GM19452 (cell line): Measurements from ENCODE around the gene HEATR5A.
"Not testable (repeated sequence)": the region's sequence is repeated elsewhere in the genome, so short reads cannot be mapped to it uniquely, and the experiment has no call there.

Experiments
- ATAC-seq: cut with Tn5 transposase; IDR thresholded peaks from one replicate; pipeline ENCODE4 v1.9.1; 2021; ENCODE audit not compliant: unreplicated experiment

HEATR5A gene

DNA sequence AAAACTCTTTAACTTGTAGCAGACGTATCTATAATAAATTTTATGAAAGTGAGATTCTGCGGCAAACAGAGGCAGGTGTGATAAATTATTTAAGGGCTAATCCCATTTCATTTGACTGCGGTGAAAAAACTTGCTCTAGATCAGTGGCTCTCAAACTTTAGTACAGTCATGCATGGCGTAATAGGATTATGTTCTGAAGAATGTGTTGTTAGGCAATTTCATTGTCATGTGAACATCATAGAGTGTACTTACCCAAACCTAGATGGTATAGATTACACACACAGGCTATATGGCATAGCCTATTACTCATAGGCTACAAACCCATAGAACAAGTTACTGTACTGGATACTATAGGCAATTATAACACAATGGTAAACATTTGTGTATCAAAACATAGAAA, 83.7 kb downstream of the HEATR5A start:
- ATAC-seq, result no peak

DNA sequence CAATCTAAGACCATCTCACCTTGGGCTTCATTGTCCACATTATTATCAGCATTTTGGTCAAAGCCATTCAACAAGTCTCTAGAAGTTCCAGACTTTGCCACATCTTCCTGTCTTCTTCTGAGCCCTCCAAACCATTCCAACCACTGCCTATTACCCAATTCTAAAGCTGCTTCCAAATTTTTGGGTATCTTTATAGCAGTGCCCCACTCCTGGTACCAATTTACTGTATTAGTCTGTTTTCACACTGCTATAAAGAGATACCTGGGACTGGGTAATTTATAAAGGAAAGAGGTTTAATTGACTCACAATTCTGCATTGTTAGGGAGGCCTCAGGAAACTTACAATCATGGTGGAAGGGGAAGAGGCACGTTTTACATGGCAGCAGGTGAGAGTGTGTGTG, 89.0 kb downstream of the HEATR5A start:
- not testable (repeated sequence) for ATAC-seq

DNA sequence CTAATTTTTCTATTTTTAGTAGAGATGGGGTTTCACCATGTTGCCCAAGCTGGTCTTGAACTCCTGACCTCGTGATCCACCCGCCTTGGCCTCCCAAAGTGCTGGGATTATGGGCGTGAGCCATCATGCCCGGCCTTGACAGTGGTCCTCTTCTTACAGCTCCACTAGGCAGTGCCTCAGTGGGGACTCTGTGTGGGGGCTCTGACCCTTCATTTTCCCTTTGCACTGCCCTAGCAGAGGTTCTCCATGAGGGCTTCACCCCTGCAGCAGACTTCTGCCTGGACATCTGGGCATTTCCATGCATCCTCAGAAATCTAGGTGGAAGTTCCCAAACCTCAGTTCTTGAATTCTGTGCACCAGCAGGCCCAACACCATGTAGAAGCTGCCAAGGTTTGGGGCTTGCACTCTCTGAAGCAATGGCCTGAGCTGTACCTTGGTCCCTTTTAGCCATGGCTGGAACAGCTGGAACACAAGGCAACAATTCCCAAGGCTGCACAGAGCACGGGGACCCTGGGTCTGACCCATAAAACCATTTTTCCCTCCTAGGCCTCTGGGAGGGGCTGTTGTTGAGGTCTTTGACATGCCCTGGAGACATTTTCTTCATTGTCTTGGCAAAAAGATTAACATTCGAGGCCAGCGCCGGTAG, 90.4 kb downstream of the HEATR5A start:
- ATAC-seq, result not testable (repeated sequence)

DNA sequence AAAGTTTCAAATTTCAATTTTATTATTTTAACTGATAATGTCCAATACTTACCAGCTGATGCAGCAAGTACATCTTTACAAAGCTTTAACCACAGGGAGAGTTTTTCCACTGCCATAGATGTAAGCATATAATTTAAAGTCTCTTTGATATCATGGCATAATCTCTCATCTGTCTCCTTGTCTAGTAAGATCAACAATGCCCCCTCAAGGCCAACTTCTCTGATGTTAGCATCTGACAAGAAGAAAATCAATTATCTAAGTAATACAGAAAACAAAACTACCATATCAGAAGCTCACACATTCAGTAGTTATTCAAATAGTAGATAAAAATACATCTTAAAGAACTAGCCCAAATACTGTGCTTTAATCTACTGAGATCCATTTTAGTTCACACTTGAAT, 94.2 kb downstream of the HEATR5A start:
- no peak for ATAC-seq

DNA sequence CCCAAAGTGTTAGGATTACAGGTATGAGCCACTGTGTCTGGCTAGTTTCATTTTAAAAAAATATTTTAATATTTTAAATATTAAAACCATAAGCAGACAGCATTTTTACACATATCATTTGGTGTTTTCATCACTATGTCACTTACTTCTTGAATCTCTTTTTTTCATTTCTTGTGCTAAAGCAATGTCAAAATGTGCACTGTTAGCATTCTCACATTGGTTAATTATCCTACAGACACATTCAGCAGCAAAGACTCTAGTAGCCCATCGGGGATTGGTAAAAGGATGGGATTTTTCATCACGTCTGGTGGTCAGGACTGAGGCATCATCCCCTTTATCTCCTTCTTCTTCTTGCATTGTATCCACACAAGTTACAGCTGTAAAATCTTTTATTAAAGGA, 96.9 kb downstream of the HEATR5A start:
- ATAC-seq, result no peak

DNA sequence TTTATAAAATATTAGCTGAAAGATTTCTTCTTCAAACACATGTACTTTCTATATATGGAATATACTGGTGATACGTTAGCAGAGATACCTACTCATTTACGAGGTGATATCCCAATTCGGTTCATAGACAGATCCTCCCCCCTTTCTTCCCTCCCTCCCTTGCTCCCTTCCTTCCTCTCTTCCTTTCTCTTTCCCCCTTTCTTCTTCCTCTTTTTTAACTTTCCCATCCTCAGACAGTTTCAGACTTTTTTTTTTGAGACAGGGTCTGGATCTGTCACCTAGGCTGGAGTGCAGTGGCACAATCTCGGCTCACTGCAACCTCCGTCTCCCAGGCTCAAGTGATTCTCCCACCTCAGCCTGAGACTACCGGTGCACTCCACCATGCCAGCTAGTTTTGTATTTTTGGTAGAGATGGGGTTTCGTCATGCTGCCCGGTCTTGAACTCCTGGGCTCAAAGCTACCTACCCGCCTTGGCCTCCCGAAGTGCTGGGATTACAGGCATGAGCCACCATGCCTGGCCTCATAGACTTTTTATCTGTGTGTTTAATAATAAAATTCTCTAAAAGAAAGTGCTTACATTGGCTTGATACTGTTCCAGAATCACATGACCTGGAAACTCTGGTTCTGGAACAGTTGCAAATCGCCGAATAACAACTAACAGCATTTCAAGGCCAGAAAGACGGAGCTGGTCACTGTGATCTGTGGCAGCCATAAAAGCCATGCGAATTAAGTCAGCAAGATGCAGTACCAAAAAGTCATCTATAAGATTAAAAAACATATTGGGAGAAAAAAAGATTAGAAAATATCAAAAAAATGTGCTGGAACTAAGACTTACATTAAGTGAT, 99.2 kb downstream of the HEATR5A start:
- no peak for ATAC-seq

DNA sequence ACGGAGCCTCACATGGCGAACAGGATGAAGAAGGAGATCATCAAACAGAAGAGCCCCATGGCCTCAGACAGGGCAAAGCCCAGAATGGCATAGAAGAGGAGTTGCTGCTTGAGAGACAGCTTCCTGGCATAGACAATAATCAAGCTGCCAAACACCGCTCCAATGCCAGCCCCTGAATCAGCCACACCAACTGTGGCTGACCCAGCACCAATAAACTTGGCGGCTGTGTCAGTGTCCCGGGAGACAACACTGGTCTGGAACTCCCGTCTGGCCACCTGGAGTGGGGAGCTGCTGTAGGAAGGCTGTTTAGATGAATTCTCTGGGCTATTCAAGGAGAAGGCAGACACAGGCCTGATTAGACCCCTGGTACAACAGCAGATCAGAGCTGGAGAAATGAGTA, 100.1 kb downstream of the HEATR5A start:
- ATAC-seq, result no peak

DNA sequence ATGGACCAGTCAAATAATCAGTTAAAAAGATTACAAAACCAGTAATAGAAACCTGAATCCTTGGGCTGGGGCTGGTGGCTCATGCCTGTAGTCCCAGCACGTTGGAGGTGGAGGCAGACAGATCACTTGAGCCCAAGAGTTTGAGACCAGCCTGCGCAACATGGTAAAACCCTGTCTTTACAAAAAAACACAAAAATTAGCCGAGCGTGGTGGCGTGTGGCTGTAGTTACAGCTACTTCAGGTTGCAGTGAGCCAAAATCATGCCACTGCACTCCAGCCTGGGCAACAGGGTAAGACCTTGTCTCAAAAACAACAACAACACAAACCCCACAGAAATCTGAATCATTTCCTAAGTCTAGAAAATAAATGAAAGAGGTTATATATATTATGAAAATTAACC, 100.6 kb downstream of the HEATR5A start:
- no peak for ATAC-seq

DNA sequence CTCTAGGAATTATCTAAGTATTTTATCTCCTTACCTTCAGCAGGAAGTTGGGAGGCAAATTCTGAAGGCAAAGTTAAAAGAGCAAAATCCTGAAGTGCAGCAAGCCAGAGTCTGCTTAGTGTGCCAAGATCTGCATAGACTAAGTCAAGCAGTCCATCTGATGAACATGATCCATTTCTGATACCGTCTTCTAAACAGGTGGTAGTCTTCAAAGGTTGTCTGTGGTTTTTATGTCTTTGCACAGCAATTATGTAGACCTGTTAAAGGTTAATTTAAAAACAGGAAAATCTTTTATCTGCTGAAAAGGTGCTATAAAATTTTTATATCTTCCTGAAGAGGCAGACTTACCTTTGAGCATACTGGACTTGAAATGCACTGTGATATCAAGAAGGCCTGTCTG, 107.4 kb downstream of the HEATR5A start:
- ATAC-seq, result no peak

DNA sequence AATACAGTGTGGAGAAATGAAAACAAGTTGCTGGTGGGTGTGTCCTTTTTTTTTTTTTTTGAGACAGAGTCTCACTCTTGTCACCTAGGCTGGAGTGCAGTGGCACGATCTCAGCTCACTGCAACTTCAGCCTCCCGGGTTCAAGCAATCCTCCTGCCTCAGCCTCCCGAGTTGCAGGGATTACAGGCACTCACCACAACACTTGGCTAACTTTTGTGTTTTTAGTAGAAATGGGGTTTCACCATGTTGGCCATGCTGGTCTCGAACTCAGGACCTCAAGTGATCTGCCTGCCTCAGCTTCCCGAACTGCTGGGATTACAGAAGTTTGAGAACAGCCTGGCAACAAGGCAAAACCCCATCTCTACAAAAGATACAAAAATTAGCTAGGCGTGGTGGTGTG, 108.0 kb downstream of the HEATR5A start:
- not testable (repeated sequence) for ATAC-seq

DNA sequence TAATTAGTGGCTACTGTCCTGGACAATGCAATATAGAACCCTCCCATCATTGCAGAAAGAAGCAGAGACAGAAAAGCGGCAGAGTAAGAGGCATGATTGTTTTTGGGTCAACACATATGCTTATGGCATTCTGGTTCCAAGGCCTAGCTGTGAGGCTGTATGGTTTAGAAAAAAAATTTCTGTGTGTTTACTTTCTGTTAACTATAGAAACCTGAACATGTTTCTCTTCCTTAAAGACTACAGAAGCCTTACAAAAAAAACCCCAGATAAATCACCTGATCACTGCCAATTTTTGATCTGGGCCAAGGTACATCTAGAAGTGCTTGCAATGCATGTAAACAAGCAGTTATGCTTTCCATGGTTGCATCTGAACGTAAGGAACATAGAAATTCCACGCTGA, 112.7 kb downstream of the HEATR5A start:
- no peak for ATAC-seq

DNA sequence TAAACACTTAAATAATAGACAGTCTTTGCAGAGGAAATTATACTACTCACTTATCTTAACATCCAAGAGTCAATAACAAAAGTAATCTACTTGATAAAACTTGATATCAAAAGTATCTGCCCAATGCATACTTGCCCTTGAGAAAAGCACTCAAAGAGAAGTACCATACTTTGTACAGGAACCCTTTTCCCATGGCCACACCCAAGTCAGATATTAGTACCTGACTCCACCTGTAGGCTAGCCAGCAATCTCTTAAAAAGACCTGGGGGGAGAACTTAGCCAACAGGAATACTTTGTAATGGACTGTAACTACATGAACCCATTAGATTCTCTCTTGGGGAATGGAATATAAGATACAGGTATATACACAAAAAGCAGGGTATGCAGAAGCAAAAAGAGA, 113.2 kb downstream of the HEATR5A start:
- no peak for ATAC-seq

DNA sequence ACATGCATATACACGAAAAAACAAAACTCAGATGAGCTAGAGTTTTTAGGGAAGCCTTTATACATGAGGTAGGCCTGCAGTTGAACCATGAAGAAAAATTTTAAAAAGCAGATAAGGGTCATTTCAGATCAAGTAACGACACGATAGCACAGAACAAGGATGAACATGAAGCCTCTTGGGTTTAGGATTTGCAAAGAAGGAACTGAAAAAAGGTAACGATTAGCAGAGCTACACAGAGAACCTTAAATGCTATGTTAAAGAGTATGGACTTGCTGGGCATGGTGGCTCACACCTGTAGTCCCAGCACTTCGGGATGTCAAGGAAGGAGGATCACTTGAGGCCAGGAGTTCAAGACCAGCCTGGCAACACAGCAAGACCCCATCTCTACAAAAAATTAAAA, 116.7 kb downstream of the HEATR5A start:
- ATAC-seq, result no peak

DNA sequence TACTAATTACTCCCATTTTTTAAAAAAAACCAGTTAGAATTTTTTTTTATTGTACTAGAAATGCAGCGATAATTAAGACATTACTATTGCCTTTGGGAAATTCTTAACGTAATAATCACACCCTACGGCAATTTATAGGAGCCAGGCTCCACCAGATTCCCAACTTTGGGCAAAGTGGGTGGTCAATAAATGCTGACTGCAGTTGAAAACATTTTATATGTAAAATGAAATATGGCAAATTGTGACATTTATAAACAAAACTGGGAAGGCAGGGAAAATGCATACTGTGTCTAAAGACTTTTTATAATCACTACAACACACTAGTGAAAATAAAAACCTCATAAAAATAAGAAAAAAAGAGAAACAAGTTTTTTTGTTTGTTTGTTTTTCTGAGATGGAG, 119.5 kb downstream of the HEATR5A start:
- no peak for ATAC-seq

DNA sequence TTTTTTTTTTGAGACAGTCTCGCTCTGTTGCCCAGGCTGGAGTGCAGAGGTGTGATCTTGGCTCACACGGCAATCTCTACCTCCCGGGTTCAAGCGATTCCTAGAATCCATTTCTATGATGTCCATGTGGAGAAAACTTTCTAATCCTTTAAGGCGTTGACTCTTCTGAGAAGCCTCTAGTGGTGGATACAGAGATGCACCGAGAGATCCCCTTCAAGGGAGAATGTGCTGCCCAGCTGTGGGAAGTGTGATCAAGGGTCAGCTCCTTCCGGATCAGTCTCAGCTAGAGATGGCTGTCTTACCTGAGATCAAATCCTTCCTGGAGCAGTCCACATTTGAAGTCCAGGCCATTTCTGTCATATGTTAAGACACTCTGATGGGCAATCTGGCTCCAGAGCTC, 120.1 kb downstream of the HEATR5A start:
- ATAC-seq, result no peak

DNA sequence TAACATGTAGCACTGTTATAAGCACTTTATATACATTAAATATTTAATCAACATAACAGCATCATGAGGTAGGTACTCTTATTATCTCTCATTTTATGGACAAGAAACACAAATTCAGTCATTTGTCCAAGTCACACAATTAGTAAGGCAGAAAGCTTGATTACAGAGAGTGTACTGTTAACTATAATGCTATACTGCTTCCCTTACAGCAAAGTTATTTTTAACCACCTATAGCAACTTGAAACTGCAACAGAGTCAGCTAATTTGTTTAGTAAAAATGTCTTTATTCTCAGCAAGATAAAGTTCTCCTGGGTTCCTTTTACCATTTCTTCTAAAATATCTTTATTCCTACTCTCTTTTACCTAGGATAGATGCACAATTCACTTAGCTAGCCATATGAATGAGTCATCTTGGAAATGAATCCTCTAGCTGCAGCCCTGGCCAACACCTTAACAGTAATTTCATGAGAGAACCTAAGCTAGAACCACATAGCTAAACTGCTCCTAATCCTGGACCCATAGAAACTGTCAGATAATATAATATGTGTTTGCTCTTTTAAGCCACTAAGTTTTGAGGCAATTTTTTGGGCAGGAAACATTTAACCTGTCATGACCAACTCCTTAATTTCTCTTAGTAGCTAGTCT, 122.5 kb downstream of the HEATR5A start:
- no peak for ATAC-seq

DNA sequence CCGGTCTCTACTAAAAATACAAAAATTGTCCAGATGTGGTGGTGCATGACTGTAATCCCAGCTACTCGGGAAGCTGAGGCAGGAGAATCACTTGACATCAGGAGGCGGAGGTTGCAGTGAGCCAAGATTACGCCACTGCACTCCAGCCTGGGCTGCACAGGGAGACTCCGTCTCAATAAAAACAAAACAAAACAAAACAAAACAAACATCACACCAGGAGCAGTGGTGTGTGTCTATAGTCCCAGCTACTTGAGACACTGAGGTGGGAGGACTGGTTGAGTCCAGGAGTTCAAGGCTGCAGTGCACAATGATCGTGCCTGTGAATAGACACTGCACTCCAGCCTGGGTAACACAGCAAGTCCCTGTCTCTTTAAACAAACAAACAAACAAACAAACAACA, 123.2 kb downstream of the HEATR5A start:
- ATAC-seq, result no peak

DNA sequence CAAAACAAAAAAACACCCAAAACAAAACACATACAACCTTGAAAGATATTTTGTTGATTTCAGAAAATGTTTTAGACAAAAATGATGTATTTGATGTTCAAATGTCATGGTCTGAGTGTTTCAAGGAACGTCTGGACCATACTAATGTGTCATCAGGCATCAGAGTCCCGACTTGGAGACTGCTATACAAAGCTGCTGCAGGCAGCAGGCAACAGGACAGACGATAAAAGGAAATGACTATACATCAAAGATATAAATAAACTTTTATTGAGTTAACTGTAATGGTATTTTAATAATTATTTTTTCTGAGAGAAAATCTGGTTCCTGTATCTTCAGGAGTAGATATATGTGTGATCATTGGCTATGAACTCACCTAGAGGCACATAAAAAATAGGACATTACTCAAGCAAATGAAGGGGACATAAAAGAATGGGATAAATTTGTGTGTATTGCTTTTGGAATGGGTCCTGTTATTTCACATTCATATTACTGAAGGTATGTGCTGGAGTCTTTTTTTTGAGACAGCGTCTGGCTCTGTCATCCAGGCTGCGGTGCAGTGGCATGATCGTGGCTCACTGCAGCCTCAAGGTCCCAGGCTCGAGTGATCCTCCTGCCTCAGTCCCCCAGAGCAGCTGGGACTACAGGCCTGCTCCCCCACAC, 125.5 kb downstream of the HEATR5A start:
- ATAC-seq, result no peak

DNA sequence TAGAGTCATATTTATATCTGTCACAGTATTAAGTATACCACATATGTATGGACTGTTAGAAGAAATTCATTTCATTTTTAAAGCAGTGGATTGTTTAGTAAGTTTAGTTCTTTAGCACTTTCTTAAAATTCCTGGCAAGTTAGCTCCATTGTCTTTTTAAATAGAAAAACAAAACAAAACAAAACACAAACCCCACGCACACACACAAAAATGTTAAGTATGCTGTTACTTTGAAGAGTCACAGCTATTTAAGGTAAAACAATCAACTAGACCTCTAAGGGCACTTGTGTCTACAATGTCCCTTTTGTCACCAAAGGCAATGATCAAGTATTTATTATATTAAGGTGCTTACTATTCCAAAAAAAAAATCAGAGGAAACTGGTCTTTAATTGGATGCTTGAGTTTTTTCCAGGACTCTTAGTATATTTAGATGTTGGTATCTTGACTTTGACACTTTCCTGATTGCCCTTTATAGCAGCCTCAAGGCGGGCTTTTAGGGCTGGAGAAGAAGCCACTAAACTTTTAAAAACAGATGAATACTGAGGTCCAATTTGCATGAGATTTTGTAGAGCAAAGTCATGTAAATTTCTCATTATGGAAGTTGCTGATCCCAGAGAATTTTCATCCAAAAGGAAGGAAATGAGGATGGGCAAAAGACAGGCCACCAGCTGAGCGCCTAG, 127.3 kb downstream of the HEATR5A start:
- ATAC-seq, result no peak

DNA sequence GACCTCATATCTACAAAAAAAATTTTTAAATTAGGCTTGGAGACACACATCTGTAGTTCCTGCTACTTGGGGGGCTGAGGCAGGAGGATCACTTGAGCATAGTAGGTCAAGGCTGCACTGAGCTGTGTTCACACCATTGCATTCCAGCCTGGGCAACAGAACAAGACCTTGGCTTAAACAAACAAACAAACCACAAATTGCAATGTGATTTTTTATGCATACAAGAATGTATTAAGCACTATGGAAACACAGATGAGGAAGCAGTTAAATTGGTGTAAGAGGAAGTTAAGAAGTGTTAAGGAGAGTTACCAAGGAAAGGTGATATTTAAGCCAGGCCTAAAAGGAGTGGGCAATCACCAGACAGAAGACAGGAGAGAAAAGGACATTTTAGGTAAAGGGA, 129.1 kb downstream of the HEATR5A start:
- no peak for ATAC-seq
